GM23338 (cell line): ENCODE results near the gene PAQR6. TPM values are rescaled to one million over a fixed set of nuclear protein-coding genes. Genes with fewer than 3 reads are reported as not detected.

Source experiments
- ATAC-seq: fragments of 200-7000 bp; cut with Tn5 transposase; 3 replicates; pipeline ENCODE4 v1.9.1; 2020
- DNase-seq: peaks from one replicate; pipeline ENCODE4 v3.0.0-alpha.2; 2015; ENCODE audit warnings: low spot score
- H2AFZ ChIP-seq: fragments of 200-600 bp; sonication (generic); 2 replicates; pipeline ENCODE4 v1.8.0; 2016; ENCODE audit warnings: antibody characterized with exemption, mild to moderate bottlenecking, moderate library complexity
- H3F3A ChIP-seq: fragments of 200-600 bp; sonication (generic); replicated peaks from 2 replicates; pipeline ENCODE4 v1.8.0; 2017; ENCODE audit warnings: antibody characterized with exemption, mixed run types, low read depth
- H3K27ac ChIP-seq: fragments of 200-600 bp; sonication (generic); 2 replicates; pipeline ENCODE4 v1.6.1; 2016; ENCODE audit warnings: low read depth
- H3K27me3 ChIP-seq: fragments of 200-600 bp; sonication (generic); 2 replicates; pipeline ENCODE4 v1.8.0; 2016; ENCODE audit warnings: mild to moderate bottlenecking, mixed run types, moderate library complexity; ENCODE audit not compliant: insufficient read depth
- H3K36me3 ChIP-seq: fragments of 200-600 bp; sonication (generic); 2 replicates; pipeline ENCODE4 v1.8.0; 2016; ENCODE audit warnings: mild to moderate bottlenecking; ENCODE audit not compliant: insufficient read depth
- H3K4me1 ChIP-seq: fragments of 200-600 bp; sonication (generic); 2 replicates; pipeline ENCODE4 v1.8.0; 2016; ENCODE audit warnings: mild to moderate bottlenecking, moderate library complexity; ENCODE audit not compliant: insufficient read depth
- H3K4me2 ChIP-seq: fragments of 200-600 bp; sonication (generic); 2 replicates; pipeline ENCODE4 v1.7.1; 2017; ENCODE audit warnings: mixed run types
- H3K4me3 ChIP-seq: fragments of 200-600 bp; sonication (generic); 2 replicates; pipeline ENCODE4 v1.6.1; 2016; ENCODE audit warnings: mixed run types
- H3K79me2 ChIP-seq: fragments of 200-600 bp; sonication (generic); replicated peaks from 2 replicates; pipeline ENCODE4 v1.8.0; 2017; ENCODE audit warnings: mild to moderate bottlenecking; ENCODE audit not compliant: insufficient read depth
- H3K9me2 ChIP-seq: fragments of 200-600 bp; sonication (generic); 2 replicates; pipeline ENCODE4 v1.8.0; 2017; ENCODE audit not compliant: insufficient read depth
- H4K20me1 ChIP-seq: fragments of 200-600 bp; sonication (generic); replicated peaks from 2 replicates; pipeline ENCODE4 v1.8.0; 2017; ENCODE audit warnings: mild to moderate bottlenecking; ENCODE audit not compliant: insufficient read depth
- H3K27ac Mint-ChIP-seq: 2 replicates; pipeline ENCODE4 v1.8.0; 2020; ENCODE audit warnings: inconsistent platforms, mild to moderate bottlenecking, moderate library complexity, mixed read lengths
- H3K27me3 Mint-ChIP-seq: 3 replicates; pipeline ENCODE4 v1.8.0; 2022; ENCODE audit warnings: low read depth, mild to moderate bottlenecking, moderate library complexity, mixed read lengths, inconsistent platforms; ENCODE audit not compliant: insufficient read depth, poor library complexity
- H3K36me3 Mint-ChIP-seq: 3 replicates; pipeline ENCODE4 v1.8.0; 2021; ENCODE audit warnings: low read depth, mild to moderate bottlenecking, inconsistent platforms, moderate library complexity, mixed read lengths
- H3K4me1 Mint-ChIP-seq: 3 replicates; pipeline ENCODE4 v1.8.0; 2020; ENCODE audit warnings: mild to moderate bottlenecking, inconsistent platforms, mixed read lengths
- H3K4me3 Mint-ChIP-seq: 3 replicates; pipeline ENCODE4 v1.8.0; 2021; ENCODE audit warnings: moderate library complexity, mild to moderate bottlenecking, inconsistent platforms, mixed read lengths
- H3K9me3 Mint-ChIP-seq: 3 replicates; pipeline ENCODE4 v1.8.0; 2020; ENCODE audit warnings: moderate library complexity, mild to moderate bottlenecking, inconsistent platforms, mixed read lengths
- CREB1 ChIP-seq: fragments of 250-450 bp; sonication (Bioruptor Pico); IDR thresholded peaks from 2 replicates; pipeline ENCODE4 v1.5.0; 2020; ENCODE audit warnings: low read depth, mild to moderate bottlenecking, moderate library complexity
- EZH2phosphoT487 ChIP-seq: fragments of 200-600 bp; sonication (generic); IDR thresholded peaks from one replicate; pipeline ENCODE4 v1.8.1; 2018; ENCODE audit warnings: antibody characterized with exemption; ENCODE audit not compliant: unreplicated experiment
- JUNB ChIP-seq: IDR thresholded peaks from one replicate; pipeline ENCODE4 v1.6.1; 2016; ENCODE audit warnings: antibody characterized with exemption; ENCODE audit not compliant: unreplicated experiment
- NANOG ChIP-seq: IDR thresholded peaks from 2 replicates; pipeline ENCODE4 v1.6.1; 2016; ENCODE audit warnings: antibody characterized with exemption, borderline replicate concordance
- STAT1 ChIP-seq: IDR thresholded peaks from one replicate; pipeline ENCODE4 v1.6.1; 2016; ENCODE audit warnings: antibody characterized with exemption; ENCODE audit not compliant: unreplicated experiment
- ZNF462 ChIP-seq: fragments of 250-450 bp; sonication (Bioruptor Pico); IDR thresholded peaks from 2 replicates; pipeline ENCODE4 v1.5.0; 2020; ENCODE audit warnings: mild to moderate bottlenecking, moderate library complexity
- polyA plus RNA-seq: library from polyadenylated mRNA; unstranded; fragments of >200 nt; fragmentation: Nextera tagmentation; extraction: Ambion mirVana; gene quantifications from 2 replicates; pipeline ENCODE4 v1.2.1, GENCODE V29; 2016
- total RNA-seq: library from RNA; depleted of rRNA; stranded (reverse); fragments of >200 nt; shearing (Covaris generic); gene quantifications from 2 replicates; pipeline ENCODE4 v1.2.3, GENCODE V29; 2014
- TF ChIP-seq, protein P1 (sequence below): IDR thresholded peaks from one replicate; pipeline ENCODE4 v1.6.1; 2018; ENCODE audit warnings: antibody characterized with exemption; ENCODE audit not compliant: unreplicated experiment

The PAQR6 gene
- total and polyA plus RNA-seq, 2 experiments from 2014 or later: 2.4 to 4.2 TPM

DNA sequence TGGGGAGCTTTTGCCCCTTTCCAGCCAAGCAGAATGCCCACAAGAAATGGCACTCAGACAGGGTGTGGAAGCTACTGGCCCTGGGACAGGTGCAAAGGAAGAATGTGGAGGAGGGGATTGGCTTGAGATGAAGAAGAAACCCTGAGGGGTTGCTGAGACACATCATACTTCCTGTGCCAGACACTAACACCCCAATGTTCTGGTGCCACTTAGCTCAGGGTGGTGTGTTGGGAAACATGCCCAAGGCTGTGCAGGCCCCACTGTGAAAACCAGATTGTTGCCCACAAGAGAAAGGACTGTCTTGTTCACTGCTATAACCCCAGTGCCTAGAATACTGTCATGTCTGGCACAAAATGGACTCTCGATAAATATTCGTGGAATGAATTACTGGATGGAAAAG lies 9.9 kb upstream of the PAQR6 start:
- Mint-ChIP-seq H3K4me3 (no peak overlapping the region), H3K4me1 (no peaks in the 10 kb centered on the region), H3K27ac (no peak overlapping the region), H3K27me3 (peaks cover 7% of the 10 kb centered on the region), H3K9me3 (no peaks in the 10 kb centered on the region), H3K36me3 (peaks cover 77% of the 10 kb centered on the region)
- Histone ChIP-seq H3K4me2 (no peak overlapping the region), H3K4me1 (no peaks in the 10 kb centered on the region), H4K20me1 (peaks cover 3% of the 10 kb centered on the region; the same call in 1 of the 2 replicates), H3K27ac (no peak overlapping the region), H3K27me3 (no peaks in the 10 kb centered on the region), H3K36me3 (peaks cover 57% of the 10 kb centered on the region), H2AFZ (no peak overlapping the region), H3F3A (peaks cover 3% of the 10 kb centered on the region; the same call in 1 of the 2 replicates), H3K9me2 (no peaks in the 10 kb centered on the region), H3K4me3 (no peak overlapping the region), H3K79me2 (no peaks in the 10 kb centered on the region)
- DNase-seq (no peak), ATAC-seq (no peak)
- TF ChIP-seq JUNB: no peak
- TF ChIP-seq STAT1: no peak

- Histone ChIP-seq H3K9me2 (no peaks in the 10 kb centered on the region), H3K79me2 (no peaks in the 10 kb centered on the region), H3K27me3 (no peaks in the 10 kb centered on the region), H3K4me1 (peaks cover 5% of the 10 kb centered on the region; the same call in 1 of the 2 replicates), H3K4me3 (no peak overlapping the region), H3K36me3 (peaks cover 36% of the 10 kb centered on the region), H3K4me2 (no peak overlapping the region), H4K20me1 (no peaks in the 10 kb centered on the region), H3K27ac (no peak overlapping the region), H2AFZ (no peak overlapping the region), H3F3A (no peaks in the 10 kb centered on the region; the same call in 1 of the 2 replicates)
- Mint-ChIP-seq H3K36me3 (peaks cover 78% of the 10 kb centered on the region), H3K27me3 (peaks cover 14% of the 10 kb centered on the region), H3K4me3 (no peak overlapping the region), H3K4me1 (peaks cover 9% of the 10 kb centered on the region; the same call in 2 of the 3 replicates), H3K27ac (no peak overlapping the region), H3K9me3 (no peaks in the 10 kb centered on the region)
- TF ChIP-seq NANOG (no peak), STAT1 (no peak), CREB1 (CRISPR knock-in tag) (no peak)
- TF ChIP-seq, protein P1, sequence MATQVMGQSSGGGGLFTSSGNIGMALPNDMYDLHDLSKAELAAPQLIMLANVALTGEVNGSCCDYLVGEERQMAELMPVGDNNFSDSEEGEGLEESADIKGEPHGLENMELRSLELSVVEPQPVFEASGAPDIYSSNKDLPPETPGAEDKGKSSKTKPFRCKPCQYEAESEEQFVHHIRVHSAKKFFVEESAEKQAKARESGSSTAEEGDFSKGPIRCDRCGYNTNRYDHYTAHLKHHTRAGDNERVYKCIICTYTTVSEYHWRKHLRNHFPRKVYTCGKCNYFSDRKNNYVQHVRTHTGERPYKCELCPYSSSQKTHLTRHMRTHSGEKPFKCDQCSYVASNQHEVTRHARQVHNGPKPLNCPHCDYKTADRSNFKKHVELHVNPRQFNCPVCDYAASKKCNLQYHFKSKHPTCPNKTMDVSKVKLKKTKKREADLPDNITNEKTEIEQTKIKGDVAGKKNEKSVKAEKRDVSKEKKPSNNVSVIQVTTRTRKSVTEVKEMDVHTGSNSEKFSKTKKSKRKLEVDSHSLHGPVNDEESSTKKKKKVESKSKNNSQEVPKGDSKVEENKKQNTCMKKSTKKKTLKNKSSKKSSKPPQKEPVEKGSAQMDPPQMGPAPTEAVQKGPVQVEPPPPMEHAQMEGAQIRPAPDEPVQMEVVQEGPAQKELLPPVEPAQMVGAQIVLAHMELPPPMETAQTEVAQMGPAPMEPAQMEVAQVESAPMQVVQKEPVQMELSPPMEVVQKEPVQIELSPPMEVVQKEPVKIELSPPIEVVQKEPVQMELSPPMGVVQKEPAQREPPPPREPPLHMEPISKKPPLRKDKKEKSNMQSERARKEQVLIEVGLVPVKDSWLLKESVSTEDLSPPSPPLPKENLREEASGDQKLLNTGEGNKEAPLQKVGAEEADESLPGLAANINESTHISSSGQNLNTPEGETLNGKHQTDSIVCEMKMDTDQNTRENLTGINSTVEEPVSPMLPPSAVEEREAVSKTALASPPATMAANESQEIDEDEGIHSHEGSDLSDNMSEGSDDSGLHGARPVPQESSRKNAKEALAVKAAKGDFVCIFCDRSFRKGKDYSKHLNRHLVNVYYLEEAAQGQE: no peak
- ATAC-seq (no peak), DNase-seq (no peak)
Observed at GRCh38 chr1:156253634-156254033, 5.8 kb upstream of the PAQR6 start.

- Mint-ChIP-seq H3K27me3 (peaks cover 16% of the 10 kb centered on the region), H3K9me3 (no peaks in the 10 kb centered on the region), H3K27ac (no peak overlapping the region), H3K4me1 (peaks cover 17% of the 10 kb centered on the region), H3K4me3 (no peak overlapping the region), H3K36me3 (peaks cover 58% of the 10 kb centered on the region)
- Histone ChIP-seq H4K20me1 (no peaks in the 10 kb centered on the region), H3F3A (peaks cover 8% of the 10 kb centered on the region), H3K27ac (no peak overlapping the region), H2AFZ (no peak overlapping the region), H3K9me2 (no peaks in the 10 kb centered on the region), H3K27me3 (no peaks in the 10 kb centered on the region), H3K36me3 (peaks cover 23% of the 10 kb centered on the region), H3K79me2 (no peaks in the 10 kb centered on the region), H3K4me1 (peaks cover 15% of the 10 kb centered on the region), H3K4me2 (no peak overlapping the region), H3K4me3 (no peak overlapping the region)
- DNase-seq: no peak
- no peak for ATAC-seq
- no peak for TF ChIP-seq CREB1 (CRISPR knock-in tag)
- TF ChIP-seq ZNF462 (CRISPR knock-in tag): no peak
- no peak for TF ChIP-seq STAT1
- TF ChIP-seq EZH2phosphoT487: no peak
Observed at GRCh38 chr1:156251527-156251926, 3.7 kb upstream of the PAQR6 start.
